ENCODE results near the gene CADM2.

Gene CADM2

GRCh38 chr3:85321892-85322291 is 363.1 kb downstream of the CADM2 start:
- no peak for DNase-seq (ENCODE audit: low read depth)

GRCh38 chr3:85330071-85330470 is 371.3 kb downstream of the CADM2 start:
- DNase-seq (ENCODE audit: low read depth) = no peak

GRCh38 chr3:85337895-85338294 is 379.1 kb downstream of the CADM2 start:
- DNase-seq (ENCODE audit: low read depth) = no peak

DNA sequence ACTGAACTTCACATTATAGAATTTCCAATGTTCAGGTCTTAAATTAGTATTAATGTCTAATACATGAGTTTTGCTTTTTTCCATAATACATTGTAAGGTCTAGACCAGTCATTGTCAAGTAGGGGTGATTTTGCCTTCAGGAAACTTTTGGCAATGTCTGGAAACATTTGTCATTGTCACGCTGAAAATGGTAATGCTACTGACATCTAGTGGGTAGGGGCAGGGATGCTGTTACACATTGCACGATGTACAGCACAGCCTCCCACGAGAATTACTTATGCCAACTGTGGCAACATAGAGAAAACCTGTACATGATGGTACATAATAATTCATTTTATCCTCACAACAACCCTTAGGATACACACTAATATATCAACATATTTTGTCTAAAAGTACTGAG is 384.1 kb downstream of the CADM2 start:
- no peak for DNase-seq (ENCODE audit: low read depth)

GRCh38 chr3:85355572-85355971 is 396.8 kb downstream of the CADM2 start:
- no peak for DNase-seq (ENCODE audit: low read depth)

DNA sequence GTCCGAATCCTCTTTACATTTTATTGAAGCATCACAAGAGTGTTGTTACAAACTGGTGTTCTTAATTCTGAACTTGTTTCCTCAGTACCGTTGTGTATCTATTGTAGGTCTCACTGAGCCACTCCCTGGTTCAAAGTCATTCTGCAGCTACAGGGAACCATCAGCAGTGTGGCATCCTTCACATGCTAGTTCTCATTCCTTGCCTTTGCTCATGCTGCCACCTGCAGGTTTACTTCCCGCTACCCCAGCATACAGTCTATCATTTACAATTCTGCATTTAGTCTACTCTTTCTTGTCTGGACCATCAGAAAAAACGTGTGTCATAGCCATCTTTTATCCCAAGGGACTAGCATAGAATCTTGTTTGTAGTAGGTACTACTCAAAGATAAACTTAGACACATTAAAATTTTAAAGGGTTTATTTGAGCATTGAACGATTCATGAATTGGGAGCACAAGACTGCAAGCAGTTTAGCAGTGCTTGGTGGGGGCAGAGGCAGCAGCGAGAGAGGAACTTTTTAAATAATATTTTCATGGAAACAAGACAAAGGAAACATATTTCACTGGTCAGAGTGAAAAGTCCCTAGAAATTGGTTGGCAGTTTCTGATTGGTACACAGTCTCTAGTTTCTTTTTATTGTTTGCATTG is 402.1 kb downstream of the CADM2 start:
- DNase-seq (ENCODE audit: low read depth) = no peak

DNA sequence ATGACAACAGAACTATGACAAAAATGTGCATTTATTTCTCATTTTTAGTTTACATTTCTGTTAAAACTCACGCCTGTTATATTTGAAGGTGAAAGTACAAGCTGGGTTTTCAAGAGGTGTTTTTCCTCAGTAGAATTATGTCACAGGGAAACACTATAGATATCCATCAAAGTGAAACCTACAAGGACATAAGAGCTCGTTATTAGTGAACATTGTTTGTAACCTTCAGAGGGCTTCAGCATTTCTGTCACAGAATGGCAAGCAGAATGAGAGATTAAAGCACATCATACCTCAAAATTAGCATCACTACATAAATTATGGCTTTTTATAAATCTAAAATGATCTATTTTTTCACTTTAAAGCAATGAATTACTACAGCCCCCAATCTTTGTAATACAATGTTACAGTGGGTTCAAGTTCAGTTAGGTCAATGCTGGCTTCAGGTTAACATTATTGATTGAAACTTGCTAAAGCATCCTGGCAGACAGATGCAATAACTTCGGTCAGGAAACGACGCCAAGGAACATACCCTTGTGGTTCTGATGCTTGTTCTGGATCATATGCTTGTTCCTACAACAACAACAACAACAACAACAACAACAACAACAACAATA is 405.6 kb downstream of the CADM2 start:
- DNase-seq (ENCODE audit: low read depth) = no peak

DNA sequence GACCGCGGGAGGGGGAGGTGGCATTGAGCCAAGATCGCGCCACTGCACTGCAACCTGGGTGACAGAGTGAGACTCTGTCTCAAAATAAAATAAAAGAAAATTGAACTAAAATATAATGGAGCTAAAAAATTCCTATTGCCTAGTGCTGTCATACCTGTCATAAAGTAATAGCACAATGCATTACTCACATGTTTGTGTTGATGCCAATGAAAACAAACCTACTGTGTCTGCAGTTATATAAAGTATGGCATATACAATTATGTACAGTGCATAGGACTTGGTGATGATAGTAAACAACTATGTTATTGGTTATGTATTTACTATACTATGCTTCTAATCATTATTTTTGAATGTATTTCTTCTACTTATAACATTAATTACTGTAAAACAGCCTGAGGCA is 411.6 kb downstream of the CADM2 start:
- no peak for DNase-seq (ENCODE audit: low read depth)

DNA sequence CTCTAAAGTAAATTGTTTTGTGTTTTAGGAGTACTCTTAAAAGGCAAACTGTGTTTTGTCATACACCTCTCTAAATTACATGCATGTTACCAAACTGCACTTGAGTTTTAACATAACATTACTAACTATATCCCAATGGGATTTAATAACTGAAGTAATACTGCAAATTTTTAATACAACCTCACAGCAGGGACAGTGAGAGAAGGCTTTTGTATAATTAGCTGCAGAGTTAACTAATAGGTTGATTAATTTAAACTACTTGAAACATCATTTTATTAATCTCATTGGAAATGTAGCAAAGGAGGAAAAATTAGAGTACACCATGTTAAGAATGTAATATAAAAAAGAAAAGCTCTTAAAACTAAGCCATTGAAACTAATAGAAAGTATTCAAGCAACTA is 417.3 kb downstream of the CADM2 start:
- no peak for DNase-seq (ENCODE audit: low read depth)

- no peak for DNase-seq (ENCODE audit: low read depth)
These were observed 418.3 kb downstream of the CADM2 start for GRCh38 chr3:85377115-85377514.

GRCh38 chr3:85384372-85384771 is 425.6 kb downstream of the CADM2 start:
- DNase-seq (ENCODE audit: low read depth) = no peak

DNA sequence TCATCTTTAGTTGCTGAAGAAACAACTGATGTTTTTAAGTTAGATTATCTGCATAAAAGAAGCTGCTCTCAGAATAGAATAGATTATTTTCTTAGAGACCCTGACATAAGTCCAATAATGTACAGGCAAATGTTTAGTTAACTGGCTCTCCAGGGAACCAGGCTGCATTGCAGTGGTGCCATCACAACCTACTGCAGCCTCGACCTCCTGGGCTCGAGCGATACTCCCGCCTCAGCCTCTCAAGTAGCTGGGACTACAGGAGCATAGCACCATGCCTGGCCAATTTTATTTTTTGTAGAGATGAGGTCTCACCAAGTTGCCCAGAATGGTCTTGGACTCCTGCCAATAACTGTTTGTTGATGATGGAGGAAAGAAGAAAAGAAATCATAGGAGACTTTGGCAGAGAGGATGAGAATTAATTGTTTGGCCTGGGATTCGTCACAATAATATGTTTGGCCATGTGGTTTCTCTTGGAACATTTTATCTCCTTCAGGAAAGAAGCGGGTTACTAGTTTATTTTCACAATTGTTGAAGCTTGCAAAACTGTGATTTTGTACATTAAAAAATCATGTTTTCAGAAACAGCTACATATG is 429.2 kb downstream of the CADM2 start:
- DNase-seq (ENCODE audit: low read depth) = no peak

- no peak for DNase-seq (ENCODE audit: low read depth)
These were observed 435.6 kb downstream of the CADM2 start for GRCh38 chr3:85394424-85394823.

DNA sequence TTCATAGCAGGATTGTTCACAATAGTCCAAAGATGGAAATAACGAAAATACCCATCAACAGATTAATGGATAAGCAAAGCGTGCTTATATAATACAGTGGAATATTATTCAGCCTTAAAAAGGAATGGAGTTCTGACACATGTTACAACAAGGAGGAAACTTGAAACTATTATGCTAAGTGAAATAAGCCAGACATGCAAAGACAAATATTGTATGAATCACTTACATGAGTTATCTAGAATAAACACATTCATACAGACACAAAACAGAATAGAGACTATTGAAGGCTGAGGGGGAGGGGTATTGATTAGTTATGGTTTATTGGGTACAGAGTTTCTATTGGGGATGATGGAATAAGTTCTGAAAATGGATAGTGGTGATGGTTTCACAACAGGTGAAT is 438.6 kb downstream of the CADM2 start:
- no peak for DNase-seq (ENCODE audit: low read depth)

GRCh38 chr3:85426121-85426520 is 467.3 kb downstream of the CADM2 start:
- DNase-seq (ENCODE audit: low read depth) = no peak

GRCh38 chr3:85427467-85427866 is 468.7 kb downstream of the CADM2 start:
- DNase-seq (ENCODE audit: low read depth) = no peak

- no peak for DNase-seq (ENCODE audit: low read depth)
These were observed 473.3 kb downstream of the CADM2 start for GRCh38 chr3:85432081-85432480.

DNA sequence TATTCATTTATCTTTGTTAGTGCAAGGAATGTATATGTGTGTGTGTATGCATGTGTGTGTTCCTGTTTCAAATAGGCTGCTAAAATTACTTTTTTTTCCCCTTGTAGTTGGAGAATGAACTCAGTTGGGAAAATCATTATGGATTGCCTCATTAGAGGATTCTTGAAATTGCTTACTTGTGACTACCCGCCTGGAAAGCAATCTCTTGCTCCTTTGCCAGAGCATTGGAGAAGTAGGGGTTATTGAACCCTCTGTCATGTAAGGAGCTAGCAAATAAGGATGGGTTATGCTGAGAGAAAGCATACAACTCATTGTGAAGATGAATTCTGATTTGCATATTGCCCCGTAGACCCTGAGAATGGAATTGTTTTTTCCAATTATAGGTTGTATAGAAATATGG is 474.5 kb downstream of the CADM2 start:
- DNase-seq (ENCODE audit: low read depth) = no peak

GRCh38 chr3:85455561-85456200 is 496.9 kb downstream of the CADM2 start:
- DNase-seq (ENCODE audit: low read depth) = no peak

- DNase-seq (ENCODE audit: low read depth) = no peak
These were observed 515.5 kb downstream of the CADM2 start for GRCh38 chr3:85474241-85474640.

DNA sequence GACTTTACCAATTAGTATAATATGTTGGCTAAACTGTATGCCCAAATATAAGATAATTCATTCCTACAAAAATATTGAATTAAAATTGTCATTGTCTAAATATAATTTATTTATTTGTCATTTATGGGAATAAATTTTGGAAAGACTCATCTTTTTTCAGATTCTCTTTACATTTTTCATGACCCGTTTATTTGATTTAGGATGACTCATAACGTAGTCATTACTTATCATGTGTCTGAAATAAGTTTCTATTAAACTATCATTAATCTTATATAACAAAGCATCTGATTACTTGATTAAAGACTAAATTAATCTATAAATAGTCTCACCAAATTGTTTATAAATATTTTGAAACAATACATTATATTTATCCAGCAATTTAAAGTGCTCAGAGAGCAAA is 516.6 kb downstream of the CADM2 start:
- no peak for DNase-seq (ENCODE audit: low read depth)

GRCh38 chr3:85476891-85477495 is 518.2 kb downstream of the CADM2 start:
- DNase-seq (ENCODE audit: low read depth) = no peak
